ENCODE data around the gene ENDOG.

DNA sequence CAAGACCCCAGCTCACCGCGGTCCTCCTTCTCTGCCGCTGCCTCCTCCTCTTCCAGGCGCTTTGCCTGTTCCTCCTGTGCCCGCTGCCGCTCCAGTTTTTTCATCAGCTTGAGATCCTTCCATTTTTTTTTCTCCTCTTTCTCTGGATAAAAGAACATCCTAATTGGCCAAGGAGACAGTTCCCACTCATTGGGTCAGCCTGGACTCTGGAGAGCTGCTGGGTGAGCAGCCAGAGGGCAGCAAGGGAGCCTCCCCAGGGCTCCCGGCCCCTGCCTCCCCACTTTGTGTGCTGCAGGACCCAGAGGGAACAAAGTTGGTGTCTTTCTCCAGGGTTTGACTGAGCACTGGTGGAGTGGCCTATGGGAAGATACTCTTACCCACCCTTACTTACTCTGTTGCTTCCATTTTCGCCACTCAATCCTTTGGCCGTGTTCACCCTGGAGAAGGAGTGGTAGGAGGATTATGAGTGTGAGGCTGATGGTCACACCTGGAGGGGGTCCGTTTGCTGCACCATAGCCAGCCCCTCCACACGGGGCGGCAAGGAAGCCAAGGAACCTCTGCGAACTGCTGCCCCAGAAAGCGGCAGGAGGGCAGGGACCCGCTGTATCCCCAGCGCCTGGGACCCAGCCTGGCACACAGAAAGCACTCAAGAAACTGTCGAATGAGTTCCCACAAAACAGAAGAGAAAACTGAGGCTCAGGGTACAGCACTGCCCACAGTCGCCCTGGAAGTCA, 10.6 kb downstream of the ENDOG start:
- TF ChIP-seq, protein P1, sequence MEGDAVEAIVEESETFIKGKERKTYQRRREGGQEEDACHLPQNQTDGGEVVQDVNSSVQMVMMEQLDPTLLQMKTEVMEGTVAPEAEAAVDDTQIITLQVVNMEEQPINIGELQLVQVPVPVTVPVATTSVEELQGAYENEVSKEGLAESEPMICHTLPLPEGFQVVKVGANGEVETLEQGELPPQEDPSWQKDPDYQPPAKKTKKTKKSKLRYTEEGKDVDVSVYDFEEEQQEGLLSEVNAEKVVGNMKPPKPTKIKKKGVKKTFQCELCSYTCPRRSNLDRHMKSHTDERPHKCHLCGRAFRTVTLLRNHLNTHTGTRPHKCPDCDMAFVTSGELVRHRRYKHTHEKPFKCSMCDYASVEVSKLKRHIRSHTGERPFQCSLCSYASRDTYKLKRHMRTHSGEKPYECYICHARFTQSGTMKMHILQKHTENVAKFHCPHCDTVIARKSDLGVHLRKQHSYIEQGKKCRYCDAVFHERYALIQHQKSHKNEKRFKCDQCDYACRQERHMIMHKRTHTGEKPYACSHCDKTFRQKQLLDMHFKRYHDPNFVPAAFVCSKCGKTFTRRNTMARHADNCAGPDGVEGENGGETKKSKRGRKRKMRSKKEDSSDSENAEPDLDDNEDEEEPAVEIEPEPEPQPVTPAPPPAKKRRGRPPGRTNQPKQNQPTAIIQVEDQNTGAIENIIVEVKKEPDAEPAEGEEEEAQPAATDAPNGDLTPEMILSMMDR (IDR thresholded peaks at IDR 0.05): no peak
- TF ChIP-seq POLR2A (IDR thresholded peaks at IDR 0.05): no peak
